Measurements from ENCODE around the gene MAB21L4. TPM values are rescaled to one million over a fixed set of nuclear protein-coding genes. Genes with fewer than 3 reads are reported as not detected.

MAB21L4 gene
- total RNA-seq, 2 donors from 2014 or later, result 1.1 to 3.5 TPM

- Histone ChIP-seq H3K36me3 (no peaks in the 10 kb centered on the region), H3K4me1 (replicated peaks) (no peaks in the 10 kb centered on the region), H3K9me3 (no peaks in the 10 kb centered on the region), H3K4me3 (no peak overlapping the region), H3K27me3 (replicated peaks; ENCODE audit: insufficient read depth) (no peaks in the 10 kb centered on the region), H3K27ac (no peak overlapping the region)
- no peak for DNase-seq (ENCODE audit: low spot score)
- 87% methylated on average over 24 of the region's 24 CpGs for WGBS
- intact Hi-C loops (cut with DNase I), result no loop called here
- TF ChIP-seq, protein P1, sequence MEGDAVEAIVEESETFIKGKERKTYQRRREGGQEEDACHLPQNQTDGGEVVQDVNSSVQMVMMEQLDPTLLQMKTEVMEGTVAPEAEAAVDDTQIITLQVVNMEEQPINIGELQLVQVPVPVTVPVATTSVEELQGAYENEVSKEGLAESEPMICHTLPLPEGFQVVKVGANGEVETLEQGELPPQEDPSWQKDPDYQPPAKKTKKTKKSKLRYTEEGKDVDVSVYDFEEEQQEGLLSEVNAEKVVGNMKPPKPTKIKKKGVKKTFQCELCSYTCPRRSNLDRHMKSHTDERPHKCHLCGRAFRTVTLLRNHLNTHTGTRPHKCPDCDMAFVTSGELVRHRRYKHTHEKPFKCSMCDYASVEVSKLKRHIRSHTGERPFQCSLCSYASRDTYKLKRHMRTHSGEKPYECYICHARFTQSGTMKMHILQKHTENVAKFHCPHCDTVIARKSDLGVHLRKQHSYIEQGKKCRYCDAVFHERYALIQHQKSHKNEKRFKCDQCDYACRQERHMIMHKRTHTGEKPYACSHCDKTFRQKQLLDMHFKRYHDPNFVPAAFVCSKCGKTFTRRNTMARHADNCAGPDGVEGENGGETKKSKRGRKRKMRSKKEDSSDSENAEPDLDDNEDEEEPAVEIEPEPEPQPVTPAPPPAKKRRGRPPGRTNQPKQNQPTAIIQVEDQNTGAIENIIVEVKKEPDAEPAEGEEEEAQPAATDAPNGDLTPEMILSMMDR (IDR thresholded peaks at IDR 0.05), result no peak
- TF ChIP-seq POLR2A (IDR thresholded peaks at IDR 0.05) (no peak), POLR2AphosphoS5 (IDR thresholded peaks at IDR 0.05) (no peak)
These were observed 32.8 kb upstream of the MAB21L4 start for GRCh38 chr2:240928476-240929363.

GRCh38 chr2:240927390-240927781 is 31.4 kb upstream of the MAB21L4 start:
- no peak overlapping the region for H3K27ac ChIP-seq
- DNase-seq (ENCODE audit: low spot score), result no peak
- no peaks in the 10 kb centered on the region for H3K9me3 ChIP-seq
- H3K27me3 ChIP-seq (replicated peaks; ENCODE audit: insufficient read depth), result no peaks in the 10 kb centered on the region
- H3K36me3 ChIP-seq, result no peaks in the 10 kb centered on the region
- intact Hi-C loops (cut with DNase I), result no loop called here
- 83% methylated on average over 7 of the region's 7 CpGs for WGBS
- TF ChIP-seq, protein P1 (IDR thresholded peaks at IDR 0.05), result no peak
- TF ChIP-seq POLR2AphosphoS5 (IDR thresholded peaks at IDR 0.05), result no peak
- no peak for TF ChIP-seq POLR2A (IDR thresholded peaks at IDR 0.05)
- no peaks in the 10 kb centered on the region for H3K4me1 ChIP-seq (replicated peaks)
- H3K4me3 ChIP-seq, result no peak overlapping the region

DNA sequence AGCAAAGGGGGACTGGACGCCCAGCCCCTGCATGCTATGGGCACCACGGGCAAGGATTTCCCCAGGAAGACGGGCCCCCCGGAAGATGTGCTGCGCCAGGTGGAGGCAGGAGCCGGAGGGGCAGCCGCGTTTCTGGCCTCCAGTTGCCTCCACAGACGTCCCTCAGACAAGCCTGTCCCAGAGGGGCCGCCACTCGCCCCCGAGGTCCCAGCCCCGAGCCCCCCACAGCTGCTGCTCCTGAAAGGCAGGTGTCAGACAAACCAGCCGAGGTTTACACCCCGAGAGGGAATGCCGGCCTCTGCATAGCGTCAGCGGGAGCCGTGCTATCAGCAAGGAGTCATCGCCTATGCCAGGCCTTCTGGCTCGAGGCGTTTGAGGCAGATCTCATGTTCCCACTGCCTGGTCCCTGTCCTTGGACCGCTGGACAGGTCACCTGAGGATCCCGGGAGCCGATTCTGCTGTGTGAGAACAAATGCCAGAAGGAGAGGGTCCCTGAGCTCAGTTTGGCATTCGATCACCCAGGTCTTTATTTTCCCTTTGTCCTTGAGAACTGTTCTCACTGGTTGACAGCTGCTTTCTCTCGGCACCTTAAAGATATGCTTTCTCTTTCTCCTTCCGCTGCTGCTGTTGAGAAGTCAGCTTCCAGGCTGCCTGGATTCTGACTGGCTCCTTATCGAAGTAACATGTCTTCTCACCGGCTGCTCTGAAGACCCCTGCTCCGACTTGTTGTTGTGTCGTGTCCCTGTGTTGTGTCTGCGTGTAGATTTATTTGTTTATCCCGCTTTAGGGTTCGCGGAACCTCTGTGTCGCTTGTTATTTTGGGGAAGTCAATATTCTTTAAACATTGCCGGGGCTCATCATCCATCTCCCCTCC is 30.8 kb upstream of the MAB21L4 start:
- Histone ChIP-seq H3K9me3 (no peaks in the 10 kb centered on the region), H3K4me1 (replicated peaks) (no peaks in the 10 kb centered on the region), H3K36me3 (no peaks in the 10 kb centered on the region), H3K27me3 (replicated peaks; ENCODE audit: insufficient read depth) (no peaks in the 10 kb centered on the region), H3K4me3 (no peak overlapping the region), H3K27ac (no peak overlapping the region)
- 65% methylated on average over 35 of the region's 38 CpGs for WGBS
- intact Hi-C loops (cut with DNase I), result no loop called here
- TF ChIP-seq POLR2A (IDR thresholded peaks at IDR 0.05), result no peak
- no peak for TF ChIP-seq POLR2AphosphoS5 (IDR thresholded peaks at IDR 0.05)
- TF ChIP-seq, protein P1 (IDR thresholded peaks at IDR 0.05), result no peak
- no peak for DNase-seq (ENCODE audit: low spot score)

DNA sequence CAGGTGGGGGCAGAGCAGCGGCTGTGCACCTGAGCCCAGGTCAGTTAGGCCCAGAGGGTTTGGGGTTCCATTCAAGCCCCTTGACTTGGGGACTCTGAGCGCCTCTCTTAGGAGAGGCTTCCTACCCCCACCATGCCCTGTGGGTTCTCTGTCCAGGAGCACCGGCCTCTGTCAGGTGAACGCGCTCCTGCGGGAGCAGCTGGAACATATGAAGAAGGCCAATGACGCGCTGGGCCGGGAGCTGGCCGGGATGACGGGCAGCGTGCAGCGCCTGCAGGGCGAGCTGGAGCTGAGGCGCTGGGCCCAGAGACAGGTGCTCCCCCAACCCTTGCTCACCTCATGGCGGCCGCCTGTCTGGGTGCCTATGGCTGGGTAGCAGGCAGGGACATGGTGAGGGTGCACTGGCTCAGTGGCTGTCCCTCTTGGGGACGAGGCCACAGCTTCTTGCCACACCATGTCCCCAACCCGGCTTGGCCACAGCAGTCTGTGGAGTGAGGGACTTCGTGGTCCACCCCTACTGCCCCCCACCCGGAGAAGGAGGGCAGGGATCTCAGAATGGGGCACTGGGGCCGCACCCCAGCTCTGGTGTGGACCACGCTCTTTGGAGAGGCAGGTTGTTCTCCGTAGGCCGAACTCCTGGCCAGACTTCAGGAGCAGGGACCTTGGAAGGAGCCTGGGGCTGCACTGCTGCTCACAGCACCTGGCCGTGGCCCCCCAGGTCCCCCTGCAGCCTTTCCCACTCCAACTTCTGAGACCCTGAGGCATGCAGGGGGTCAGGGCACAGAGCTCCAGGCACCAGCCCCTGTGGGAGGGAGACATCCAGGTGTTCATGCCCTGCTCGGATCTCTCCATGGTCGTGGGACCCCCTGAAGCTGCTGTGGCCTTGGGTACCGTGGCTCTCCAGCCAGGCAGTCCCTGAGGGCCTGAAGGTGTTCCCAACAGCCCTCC is 29.9 kb upstream of the MAB21L4 start:
- Histone ChIP-seq H3K36me3 (no peaks in the 10 kb centered on the region), H3K27ac (no peak overlapping the region), H3K4me3 (no peak overlapping the region), H3K4me1 (replicated peaks) (no peaks in the 10 kb centered on the region), H3K27me3 (replicated peaks; ENCODE audit: insufficient read depth) (no peaks in the 10 kb centered on the region), H3K9me3 (no peaks in the 10 kb centered on the region)
- TF ChIP-seq, protein P1 (IDR thresholded peaks at IDR 0.05), result no peak
- TF ChIP-seq POLR2A (IDR thresholded peaks at IDR 0.05), result no peak
- no peak for TF ChIP-seq POLR2AphosphoS5 (IDR thresholded peaks at IDR 0.05)
- DNase-seq (ENCODE audit: low spot score), result no peak
- WGBS, result 91% methylated on average over 24 of the region's 29 CpGs
- intact Hi-C loops (cut with DNase I), result no loop called here

Data from prostate gland (tissue), 2 donors.